GM23338 (cell line): Measurements from ENCODE around the gene TMEM94. TPM values are rescaled to one million over a fixed set of nuclear protein-coding genes. Genes with fewer than 3 reads are reported as not detected.

Source experiments
- ATAC-seq: fragments of 200-7000 bp; cut with Tn5 transposase; 3 replicates; pipeline ENCODE4 v1.9.1; 2020
- DNase-seq: peaks from one replicate; pipeline ENCODE4 v3.0.0-alpha.2; 2015; ENCODE audit warnings: low spot score
- H2AFZ ChIP-seq: fragments of 200-600 bp; sonication (generic); 2 replicates; pipeline ENCODE4 v1.8.0; 2016; ENCODE audit warnings: antibody characterized with exemption, mild to moderate bottlenecking, moderate library complexity
- H3F3A ChIP-seq: fragments of 200-600 bp; sonication (generic); replicated peaks from 2 replicates; pipeline ENCODE4 v1.8.0; 2017; ENCODE audit warnings: antibody characterized with exemption, mixed run types, low read depth
- H3K27ac ChIP-seq: fragments of 200-600 bp; sonication (generic); 2 replicates; pipeline ENCODE4 v1.6.1; 2016; ENCODE audit warnings: low read depth
- H3K27me3 ChIP-seq: fragments of 200-600 bp; sonication (generic); 2 replicates; pipeline ENCODE4 v1.8.0; 2016; ENCODE audit warnings: mild to moderate bottlenecking, mixed run types, moderate library complexity; ENCODE audit not compliant: insufficient read depth
- H3K36me3 ChIP-seq: fragments of 200-600 bp; sonication (generic); 2 replicates; pipeline ENCODE4 v1.8.0; 2016; ENCODE audit warnings: mild to moderate bottlenecking; ENCODE audit not compliant: insufficient read depth
- H3K4me1 ChIP-seq: fragments of 200-600 bp; sonication (generic); 2 replicates; pipeline ENCODE4 v1.8.0; 2016; ENCODE audit warnings: mild to moderate bottlenecking, moderate library complexity; ENCODE audit not compliant: insufficient read depth
- H3K4me2 ChIP-seq: fragments of 200-600 bp; sonication (generic); 2 replicates; pipeline ENCODE4 v1.7.1; 2017; ENCODE audit warnings: mixed run types
- H3K4me3 ChIP-seq: fragments of 200-600 bp; sonication (generic); 2 replicates; pipeline ENCODE4 v1.6.1; 2016; ENCODE audit warnings: mixed run types
- H3K79me2 ChIP-seq: fragments of 200-600 bp; sonication (generic); replicated peaks from 2 replicates; pipeline ENCODE4 v1.8.0; 2017; ENCODE audit warnings: mild to moderate bottlenecking; ENCODE audit not compliant: insufficient read depth
- H3K9me2 ChIP-seq: fragments of 200-600 bp; sonication (generic); 2 replicates; pipeline ENCODE4 v1.8.0; 2017; ENCODE audit not compliant: insufficient read depth
- H4K20me1 ChIP-seq: fragments of 200-600 bp; sonication (generic); replicated peaks from 2 replicates; pipeline ENCODE4 v1.8.0; 2017; ENCODE audit warnings: mild to moderate bottlenecking; ENCODE audit not compliant: insufficient read depth
- H3K27ac Mint-ChIP-seq: 2 replicates; pipeline ENCODE4 v1.8.0; 2020; ENCODE audit warnings: inconsistent platforms, mild to moderate bottlenecking, moderate library complexity, mixed read lengths
- H3K27me3 Mint-ChIP-seq: 3 replicates; pipeline ENCODE4 v1.8.0; 2022; ENCODE audit warnings: low read depth, mild to moderate bottlenecking, moderate library complexity, mixed read lengths, inconsistent platforms; ENCODE audit not compliant: insufficient read depth, poor library complexity
- H3K36me3 Mint-ChIP-seq: 3 replicates; pipeline ENCODE4 v1.8.0; 2021; ENCODE audit warnings: low read depth, mild to moderate bottlenecking, inconsistent platforms, moderate library complexity, mixed read lengths
- H3K4me1 Mint-ChIP-seq: 3 replicates; pipeline ENCODE4 v1.8.0; 2020; ENCODE audit warnings: mild to moderate bottlenecking, inconsistent platforms, mixed read lengths
- H3K4me3 Mint-ChIP-seq: 3 replicates; pipeline ENCODE4 v1.8.0; 2021; ENCODE audit warnings: moderate library complexity, mild to moderate bottlenecking, inconsistent platforms, mixed read lengths
- H3K9me3 Mint-ChIP-seq: 3 replicates; pipeline ENCODE4 v1.8.0; 2020; ENCODE audit warnings: moderate library complexity, mild to moderate bottlenecking, inconsistent platforms, mixed read lengths
- CREB1 ChIP-seq: fragments of 250-450 bp; sonication (Bioruptor Pico); IDR thresholded peaks from 2 replicates; pipeline ENCODE4 v1.5.0; 2020; ENCODE audit warnings: low read depth, mild to moderate bottlenecking, moderate library complexity
- EZH2 ChIP-seq: fragments of 200-600 bp; sonication (generic); IDR thresholded peaks from one replicate; pipeline ENCODE4 v1.8.0; 2017; ENCODE audit warnings: antibody characterized with exemption, mild to moderate bottlenecking, low read depth; ENCODE audit not compliant: unreplicated experiment
- NANOG ChIP-seq: IDR thresholded peaks from 2 replicates; pipeline ENCODE4 v1.6.1; 2016; ENCODE audit warnings: antibody characterized with exemption, borderline replicate concordance
- POLR2AphosphoS5 ChIP-seq: IDR thresholded peaks from 2 replicates; pipeline ENCODE4 v1.6.1; 2016; ENCODE audit warnings: antibody characterized with exemption, low read depth
- REST ChIP-seq: IDR thresholded peaks from one replicate; pipeline ENCODE4 v1.6.1; 2018; ENCODE audit warnings: antibody characterized with exemption; ENCODE audit not compliant: unreplicated experiment
- ZNF114 ChIP-seq: fragments of 250-450 bp; sonication (Bioruptor Pico); IDR thresholded peaks from 2 replicates; pipeline ENCODE4 v1.5.0; 2020; ENCODE audit warnings: mild to moderate bottlenecking, moderate library complexity
- ZNF331 ChIP-seq: fragments of 250-450 bp; sonication (Bioruptor Pico); IDR thresholded peaks from 2 replicates; pipeline ENCODE4 v1.5.0; 2020; ENCODE audit warnings: low read depth, mild to moderate bottlenecking, moderate library complexity
- ZNF462 ChIP-seq: fragments of 250-450 bp; sonication (Bioruptor Pico); IDR thresholded peaks from 2 replicates; pipeline ENCODE4 v1.5.0; 2020; ENCODE audit warnings: mild to moderate bottlenecking, moderate library complexity
- polyA plus RNA-seq: library from polyadenylated mRNA; unstranded; fragments of >200 nt; fragmentation: Nextera tagmentation; extraction: Ambion mirVana; gene quantifications from 2 replicates; pipeline ENCODE4 v1.2.1, GENCODE V29; 2016
- total RNA-seq: library from RNA; depleted of rRNA; stranded (reverse); fragments of >200 nt; shearing (Covaris generic); gene quantifications from 2 replicates; pipeline ENCODE4 v1.2.3, GENCODE V29; 2014

Gene TMEM94
- total and polyA plus RNA-seq, 2 experiments from 2014 or later = 24.0 to 66.0 TPM

- Histone ChIP-seq H3K4me3 (no peak overlapping the region), H3K79me2 (no peaks in the 10 kb centered on the region), H3F3A (no peaks in the 10 kb centered on the region), H4K20me1 (no peaks in the 10 kb centered on the region), H3K4me1 (no peaks in the 10 kb centered on the region), H3K27ac (no peak overlapping the region), H3K27me3 (no peaks in the 10 kb centered on the region), H3K4me2 (no peak overlapping the region), H3K9me2 (no peaks in the 10 kb centered on the region), H2AFZ (no peak overlapping the region), H3K36me3 (no peaks in the 10 kb centered on the region)
- Mint-ChIP-seq H3K4me3 (no peak overlapping the region), H3K36me3 (no peaks in the 10 kb centered on the region; the same call in 2 of the 3 replicates), H3K9me3 (no peaks in the 10 kb centered on the region), H3K4me1 (peaks cover 9% of the 10 kb centered on the region), H3K27me3 (peaks cover 8% of the 10 kb centered on the region), H3K27ac (no peak overlapping the region)
- ATAC-seq (no peak), DNase-seq (no peak)
- no peak for TF ChIP-seq CREB1 (CRISPR knock-in tag)
- no peak for TF ChIP-seq REST
- TF ChIP-seq ZNF331 (CRISPR knock-in tag) = no peak
- TF ChIP-seq ZNF114 (CRISPR knock-in tag) = no peak
- no peak for TF ChIP-seq EZH2
- TF ChIP-seq ZNF462 (CRISPR knock-in tag) = no peak
- no peak for TF ChIP-seq NANOG
- no peak for TF ChIP-seq POLR2AphosphoS5
Measured at GRCh38 chr17:75490173-75490743, 33.8 kb downstream of the TMEM94 start.
